NCI-H1105 (cell line): Measurements from ENCODE around the gene BEND7.
"Not testable (repeated sequence)": the region's sequence is repeated elsewhere in the genome, so short reads cannot be mapped to it uniquely, and the experiment has no call there.

Experiments used
- DNase-seq: peaks from one replicate; lab custom pipeline; 2025; lab: John Stamatoyannopoulos, UW

BEND7 gene

DNA sequence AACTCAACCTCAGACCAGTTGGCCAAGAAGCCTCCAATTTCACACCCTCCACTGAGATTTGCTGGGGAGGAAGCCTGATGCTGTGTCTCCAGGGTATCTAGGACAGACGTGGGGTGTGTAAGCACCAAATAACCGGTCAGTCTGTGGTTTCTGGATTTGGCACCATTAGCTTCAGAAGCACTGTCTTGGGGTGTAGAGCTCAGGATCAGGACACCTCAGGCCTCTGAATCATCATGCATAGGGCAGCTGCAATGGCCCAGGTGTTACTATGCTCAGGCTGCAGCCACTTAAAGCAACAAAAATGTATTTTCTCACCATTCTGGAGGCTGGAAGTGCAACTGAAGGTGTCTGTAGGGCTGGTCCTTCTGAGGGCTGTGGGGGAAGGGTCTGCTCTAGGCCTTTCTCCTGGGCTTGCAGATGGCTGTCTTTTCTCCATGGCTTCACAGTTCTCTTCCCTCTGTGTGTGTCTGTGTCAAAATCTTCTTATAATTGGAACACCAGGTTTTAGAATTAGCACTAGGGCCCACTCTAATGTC is 107.4 kb downstream of the BEND7 start:
- no peak for DNase-seq

DNA sequence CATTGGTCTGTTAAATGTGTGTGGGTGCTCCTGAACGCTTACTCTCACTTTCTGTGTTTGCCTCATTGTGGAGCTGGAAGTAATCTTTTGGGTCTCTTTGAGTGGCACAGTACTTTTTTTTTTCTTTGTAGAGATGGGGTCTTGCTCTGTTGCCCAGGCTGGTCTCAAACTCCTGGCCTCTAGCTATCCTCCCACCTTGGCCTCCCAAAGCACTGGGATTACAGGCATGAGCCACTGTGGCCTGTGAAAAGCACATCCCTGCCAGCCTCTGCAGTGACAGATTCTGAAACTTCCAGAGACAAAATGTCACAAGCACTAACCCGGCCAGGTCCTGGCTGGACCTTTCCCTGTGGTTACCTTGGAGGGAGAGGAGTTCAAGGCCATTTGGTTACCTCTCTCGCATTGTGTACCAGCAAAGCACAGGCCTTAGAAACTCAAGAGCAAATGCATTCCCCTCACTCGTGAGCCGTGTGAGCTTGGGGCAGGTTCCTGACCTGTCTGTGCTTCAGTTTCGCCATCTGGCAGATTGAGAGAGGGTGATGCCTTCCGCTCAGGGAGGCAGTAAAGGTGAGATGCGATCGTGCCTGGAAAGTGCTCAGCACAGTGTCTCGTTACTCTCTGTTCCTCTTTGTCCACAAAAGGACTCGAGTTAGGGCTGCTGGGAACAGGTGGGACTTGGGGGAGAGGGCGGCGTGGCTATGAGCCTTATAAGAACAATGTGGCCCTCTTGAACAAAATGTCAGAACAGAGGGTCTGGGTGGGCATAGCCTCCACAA is 108.1 kb downstream of the BEND7 start:
- DNase-seq: no peak

DNA sequence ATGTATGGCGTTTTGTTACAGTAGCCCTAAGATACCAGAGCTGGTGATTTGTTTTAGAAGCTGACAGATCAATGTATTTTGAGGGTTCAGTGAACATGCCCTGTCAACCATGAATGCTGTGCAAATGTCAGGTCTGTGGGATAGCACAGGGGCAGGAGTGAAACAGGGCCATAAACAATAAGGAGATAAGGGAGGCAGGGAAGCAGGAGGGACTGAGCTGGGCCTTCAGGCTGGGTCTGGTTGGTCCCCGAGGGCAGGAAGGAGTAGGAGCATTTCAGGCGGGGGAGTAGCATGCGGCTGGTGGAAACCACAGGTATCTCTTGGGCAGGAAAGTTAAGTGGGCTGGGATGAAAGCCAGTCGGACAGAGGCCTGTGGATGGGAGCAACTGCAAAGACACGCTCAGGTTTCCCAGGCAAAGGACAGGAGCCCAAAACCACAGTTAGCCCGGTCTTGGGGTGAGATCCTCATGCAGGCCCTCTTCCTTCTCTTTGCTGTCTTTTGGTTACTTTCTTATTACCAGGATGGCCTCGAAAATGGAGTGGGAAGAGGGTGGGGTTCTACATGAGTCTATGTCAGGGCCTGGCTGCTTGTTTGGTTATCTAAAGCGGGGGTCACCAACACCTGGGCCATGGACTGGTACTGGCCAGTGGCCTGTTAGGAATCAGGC is 111.2 kb downstream of the BEND7 start:
- DNase-seq: no peak

DNA sequence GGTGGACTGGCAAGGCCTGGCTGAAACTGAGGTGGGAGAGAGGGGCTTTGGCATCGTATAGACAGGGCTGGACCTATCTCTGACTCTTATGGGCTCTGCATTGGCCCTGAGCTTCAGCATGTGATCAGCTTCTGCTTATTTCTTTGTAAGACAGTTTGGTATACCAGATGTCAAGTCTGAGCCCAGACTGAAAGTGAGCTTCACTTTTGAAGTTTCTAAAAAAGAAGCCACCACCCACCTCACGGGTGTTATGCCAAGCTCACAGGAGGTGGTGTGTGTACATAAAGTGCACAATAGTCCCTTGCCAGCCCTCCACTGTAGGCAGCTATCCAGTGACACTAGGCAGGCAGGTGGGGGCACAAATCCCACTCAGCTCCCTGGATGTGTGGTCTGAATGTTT is 112.1 kb downstream of the BEND7 start:
- no peak for DNase-seq

DNA sequence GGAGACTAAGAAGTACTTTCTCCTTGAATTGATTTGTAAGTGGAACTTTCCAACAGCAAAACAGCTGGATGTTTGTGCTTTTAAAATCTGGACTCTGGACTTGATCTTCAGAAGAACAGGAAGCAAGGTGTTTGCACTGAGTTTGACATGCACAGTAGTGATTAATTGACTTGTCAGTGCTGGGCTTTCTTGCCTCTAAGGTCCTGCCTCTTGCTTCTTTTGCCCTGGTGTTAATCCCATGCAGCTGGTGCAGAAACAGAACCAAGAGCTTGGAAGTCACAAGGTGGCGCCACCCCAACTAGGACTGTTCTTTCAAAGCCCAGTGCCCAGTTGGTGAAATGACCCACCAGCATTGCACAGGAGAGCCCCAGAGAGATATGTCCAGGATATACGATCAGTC is 114.0 kb downstream of the BEND7 start:
- DNase-seq: no peak

DNA sequence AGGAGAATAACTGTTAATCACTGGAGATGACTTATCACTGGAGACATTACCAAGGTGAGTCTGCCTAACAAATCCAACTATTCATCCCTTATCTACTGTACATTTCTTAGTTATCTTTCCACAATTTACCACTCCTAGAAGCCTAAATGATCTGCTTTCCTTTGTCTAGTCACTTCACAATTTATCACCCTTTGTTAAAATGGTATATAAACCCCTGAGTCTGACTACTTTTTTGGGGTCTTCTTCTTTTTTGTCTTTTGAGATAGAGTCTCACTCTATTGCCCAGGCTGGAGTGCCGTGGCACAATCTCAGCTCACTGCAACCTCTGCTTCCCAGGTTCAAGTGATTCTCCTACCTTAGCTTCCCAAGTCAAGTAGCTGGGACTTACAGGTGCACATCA is 114.7 kb downstream of the BEND7 start:
- no peak for DNase-seq

DNA sequence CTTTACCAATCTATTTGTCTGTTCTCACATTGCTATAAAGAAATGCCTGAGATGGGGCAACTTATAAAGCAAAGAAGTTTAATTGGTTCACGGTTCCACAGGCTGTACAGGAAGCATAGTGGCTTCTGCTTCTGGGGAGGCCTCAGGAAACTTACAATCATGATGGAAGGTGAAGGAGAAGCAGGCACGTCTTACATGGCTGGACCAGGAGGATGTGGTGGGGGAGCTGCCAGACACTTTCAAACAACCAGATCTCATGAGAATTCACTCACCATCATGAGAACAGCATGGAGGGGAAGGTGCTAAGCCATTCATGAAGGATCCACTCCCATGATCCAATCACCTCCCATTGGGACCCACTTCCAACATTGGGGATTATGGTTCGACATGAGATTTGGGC is 115.9 kb downstream of the BEND7 start:
- DNase-seq: no peak

DNA sequence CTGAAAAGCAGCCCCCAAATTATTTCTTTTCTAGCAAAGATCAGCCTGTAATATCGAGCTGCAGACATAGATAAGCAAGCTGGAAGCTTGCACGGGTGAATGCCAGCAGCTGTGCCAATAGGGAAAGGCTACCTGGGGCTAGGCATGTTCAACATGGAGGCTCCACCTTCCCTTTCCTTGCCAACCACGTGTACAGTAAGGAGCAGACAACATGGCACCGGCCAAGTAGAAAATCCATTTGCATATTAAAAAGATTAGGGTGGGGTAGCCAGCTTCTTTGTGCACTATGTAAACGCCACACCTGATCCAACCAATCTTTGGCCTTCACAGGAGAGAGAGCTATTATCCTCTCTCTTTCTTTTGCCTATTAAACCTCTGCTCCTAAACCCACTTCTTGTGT is 124.0 kb downstream of the BEND7 start:
- DNase-seq: no peak

DNA sequence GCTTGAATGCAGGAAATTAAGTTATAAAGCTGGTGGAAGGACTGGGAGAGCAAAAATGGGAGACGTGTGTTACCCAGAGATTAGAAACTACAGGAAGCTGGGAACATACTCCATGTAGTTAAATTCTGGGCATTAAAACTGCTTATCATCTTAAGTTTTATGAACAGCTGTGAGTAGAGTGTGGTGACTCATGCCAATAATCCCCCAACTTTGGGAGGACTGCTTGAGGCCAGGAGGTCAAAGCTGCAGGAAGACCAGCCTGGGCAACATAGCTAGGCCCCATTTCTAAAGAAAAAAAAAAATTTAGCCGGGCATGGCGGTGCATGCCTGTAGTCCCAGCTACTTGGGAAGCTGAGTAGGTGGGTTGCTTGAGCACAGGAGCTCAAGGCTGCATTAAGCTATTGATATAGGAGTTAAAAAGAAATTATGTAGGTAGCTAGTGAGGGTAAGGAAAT is 124.5 kb downstream of the BEND7 start:
- DNase-seq: no peak

DNA sequence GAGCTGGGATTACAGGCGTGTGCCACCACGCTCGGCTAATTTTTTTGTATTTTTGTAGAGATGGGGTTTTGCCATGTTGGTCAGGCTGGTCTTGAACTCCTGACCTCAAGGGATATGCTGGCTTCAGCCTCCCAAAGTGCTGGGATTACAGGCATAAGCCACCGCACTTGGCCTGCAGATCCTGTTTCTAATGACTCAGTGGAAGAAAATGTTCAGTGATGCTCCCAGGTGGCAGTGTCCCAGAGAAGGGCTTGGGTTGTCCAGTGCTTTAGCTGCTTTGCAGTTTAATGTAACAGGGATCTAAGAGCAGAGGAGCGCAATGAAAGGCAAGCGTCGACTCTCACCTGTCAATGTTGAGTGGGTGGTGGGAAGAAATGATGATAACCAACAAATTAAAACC is 125.4 kb downstream of the BEND7 start:
- not testable (repeated sequence) for DNase-seq

DNA sequence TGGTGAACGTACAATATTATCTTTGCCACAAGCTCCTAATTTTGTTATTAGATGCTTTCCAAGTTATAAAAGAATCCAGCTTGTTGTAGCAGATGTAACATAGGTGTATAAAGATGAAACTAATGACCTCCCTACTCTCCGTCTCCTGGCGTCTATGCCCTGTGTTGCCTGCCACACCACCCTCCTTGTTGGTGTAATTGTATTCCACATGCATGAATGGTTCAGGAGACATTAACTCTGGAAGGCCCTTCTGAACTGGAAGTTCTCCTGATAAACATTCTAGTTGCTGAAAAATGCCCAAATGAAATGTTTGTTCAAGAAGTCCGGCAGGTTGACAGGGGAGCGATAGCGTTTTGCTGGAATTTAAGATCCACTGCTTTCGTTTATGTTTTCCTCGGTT is 126.8 kb downstream of the BEND7 start:
- DNase-seq: no peak

DNA sequence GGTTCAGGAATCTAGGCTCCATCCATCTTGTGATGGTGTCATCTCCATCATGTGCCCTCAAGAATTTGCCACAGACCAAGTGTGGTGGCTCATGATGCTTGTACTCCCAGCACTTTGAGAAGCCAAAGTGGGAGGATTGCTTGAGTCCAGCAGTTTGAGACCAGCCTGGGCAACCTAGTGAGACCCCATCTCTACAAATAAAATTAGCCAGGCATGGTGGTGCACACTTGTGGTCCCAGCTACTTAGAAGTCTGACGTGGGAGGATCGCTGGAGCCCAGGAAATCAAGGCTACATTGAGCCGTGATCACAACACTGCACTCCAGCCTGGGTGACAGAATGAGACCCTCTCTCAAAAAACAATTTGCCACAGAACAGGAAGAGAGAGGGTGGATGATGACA is 127.7 kb downstream of the BEND7 start:
- no peak for DNase-seq

DNA sequence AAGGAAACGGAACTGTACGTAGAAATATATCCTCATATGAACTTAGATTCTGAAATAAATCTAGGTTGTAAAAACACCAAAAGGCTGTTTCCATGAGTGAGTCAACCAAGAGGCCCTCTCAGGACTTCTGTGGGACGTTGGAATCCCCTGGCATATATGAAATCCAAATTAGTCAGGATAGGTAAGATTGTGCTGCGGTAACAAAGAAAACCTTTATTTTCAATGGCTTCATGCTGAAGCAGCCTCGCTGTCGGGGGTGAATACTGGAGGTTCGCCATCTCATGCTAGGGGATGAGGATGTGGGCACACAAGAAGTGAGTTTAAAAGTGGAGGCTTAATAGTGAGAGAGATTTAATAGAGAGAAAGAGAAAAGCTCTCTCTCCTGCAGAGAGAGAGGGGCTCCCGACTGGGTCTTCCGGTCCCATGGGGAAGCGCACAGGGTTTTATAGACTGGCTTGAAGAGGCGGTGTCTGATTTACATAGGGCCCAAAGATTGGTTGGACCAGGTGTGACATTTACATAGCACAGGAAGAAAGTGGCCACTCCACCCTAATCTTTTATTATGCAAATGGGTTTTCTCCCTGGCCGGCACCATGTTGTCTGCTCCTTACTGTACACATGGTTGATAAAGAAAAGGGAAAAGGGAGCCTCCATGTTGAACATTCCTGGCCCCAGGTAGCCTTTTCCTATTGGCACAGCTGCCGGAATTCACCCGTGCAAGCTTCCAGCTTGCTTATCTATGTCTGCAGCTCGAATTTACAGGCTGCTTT is 128.4 kb downstream of the BEND7 start:
- DNase-seq: no peak

DNA sequence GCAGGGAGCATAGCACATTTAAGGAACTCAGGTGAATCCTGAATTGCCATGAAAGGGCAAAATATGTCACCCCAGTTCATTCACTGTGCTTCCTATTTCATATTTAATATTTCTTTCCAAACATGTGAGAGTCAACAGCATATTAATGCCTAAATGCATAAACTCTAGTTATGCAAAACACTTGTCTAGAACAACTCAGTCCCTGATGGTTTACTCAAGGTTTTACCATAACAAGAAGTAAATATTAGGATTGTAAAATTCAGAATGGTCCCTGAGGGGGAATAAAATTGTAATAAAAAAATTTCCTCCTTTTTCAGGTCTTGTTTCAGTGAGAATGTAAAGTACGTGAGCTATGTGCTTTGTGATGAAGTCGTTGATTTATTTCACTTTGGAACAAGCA is 129.1 kb downstream of the BEND7 start:
- DNase-seq: no peak

DNA sequence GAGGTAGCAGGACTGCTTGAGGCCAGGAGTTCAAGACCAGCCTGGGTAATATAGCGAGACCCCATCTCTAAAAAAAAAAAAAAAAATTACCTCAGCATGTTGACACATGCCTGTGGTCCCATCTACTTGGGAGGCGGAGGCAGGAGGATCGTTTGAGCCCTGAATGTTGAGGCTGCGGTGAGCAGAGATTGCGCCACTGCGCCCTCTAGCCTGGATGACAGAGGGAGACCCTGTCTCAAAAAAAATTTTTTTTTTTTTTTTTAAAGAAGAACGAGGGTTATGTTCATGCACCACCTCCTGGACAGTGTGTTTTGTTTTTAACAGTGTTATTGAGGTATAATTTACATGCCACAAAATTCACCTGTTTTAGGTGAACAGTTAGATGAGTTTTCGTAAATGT is 129.6 kb downstream of the BEND7 start:
- DNase-seq: no peak

DNA sequence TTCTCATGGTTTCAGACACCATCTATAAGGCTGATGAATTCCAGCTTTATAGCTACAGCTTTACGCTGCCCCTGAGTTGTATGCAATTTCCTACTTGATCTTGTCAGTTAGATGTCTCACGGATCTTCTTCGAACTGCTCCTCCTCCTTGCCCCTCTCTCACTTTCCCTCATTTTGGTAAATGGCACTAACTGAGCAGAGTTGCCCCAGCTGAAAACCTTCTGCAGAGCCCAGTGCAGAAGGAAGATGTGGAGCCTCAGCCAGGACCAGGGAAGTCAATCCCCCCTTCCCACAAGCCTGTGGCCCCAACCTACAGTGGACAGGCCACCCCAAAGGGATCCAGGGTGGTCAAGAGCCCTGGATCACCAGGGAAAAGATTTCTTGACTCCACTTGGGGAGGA is 131.8 kb downstream of the BEND7 start:
- DNase-seq: no peak

DNA sequence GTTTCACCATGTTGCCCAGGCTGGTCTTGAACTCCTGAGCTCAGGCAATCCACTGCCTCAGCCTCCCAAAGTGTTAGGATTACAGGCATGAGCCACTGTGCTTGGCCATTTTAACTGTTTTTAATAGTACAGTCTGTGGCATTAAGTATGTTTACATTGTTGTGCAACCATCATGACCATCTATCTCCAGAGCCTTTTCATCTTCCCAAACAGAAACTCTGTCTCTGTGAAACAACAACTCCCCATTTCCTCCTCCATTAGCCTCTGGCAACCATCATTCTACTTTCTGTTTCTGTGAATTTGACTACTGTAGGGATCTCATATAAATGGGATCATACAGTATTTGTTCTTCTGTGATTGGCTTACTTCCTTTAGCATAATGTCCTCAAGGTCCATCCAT is 132.4 kb downstream of the BEND7 start:
- no peak for DNase-seq

DNA sequence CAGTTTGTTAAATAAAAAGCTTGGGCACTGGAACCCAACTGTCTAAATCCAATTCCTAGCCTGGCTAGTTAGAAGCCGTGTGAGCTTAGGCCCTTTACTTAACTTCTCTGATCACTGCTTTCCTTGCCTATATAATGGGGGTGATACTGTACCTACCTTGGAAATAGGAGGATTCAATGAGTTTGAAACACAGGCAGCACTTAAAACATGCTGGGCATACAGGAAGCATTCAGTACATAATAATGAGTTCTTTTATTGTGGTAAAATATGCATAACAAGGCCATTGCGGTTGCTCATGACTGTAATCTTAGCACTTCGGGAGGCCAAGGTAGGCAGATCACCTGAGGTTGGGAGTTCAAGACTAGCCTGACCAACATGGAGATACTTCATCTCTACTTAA is 133.3 kb downstream of the BEND7 start:
- DNase-seq: no peak

DNA sequence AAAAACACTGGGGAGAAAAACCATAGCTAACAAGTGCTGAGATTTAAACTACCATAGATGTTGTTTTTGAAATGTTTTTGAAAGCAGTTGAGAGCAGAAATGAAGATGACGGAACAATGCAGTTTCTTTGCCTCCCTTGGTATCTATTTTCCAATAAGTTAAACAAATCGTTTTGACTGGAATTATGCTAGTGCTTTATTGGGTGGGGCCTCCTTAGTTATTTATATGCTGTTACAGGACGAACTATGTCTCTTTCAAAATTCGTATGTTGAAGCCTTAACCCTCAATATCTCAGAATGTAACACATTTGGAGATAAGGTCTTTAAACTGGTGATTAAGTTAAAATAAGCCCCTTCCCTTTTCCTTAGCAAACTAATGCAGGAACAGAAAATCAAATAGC is 135.2 kb downstream of the BEND7 start:
- DNase-seq: no peak

DNA sequence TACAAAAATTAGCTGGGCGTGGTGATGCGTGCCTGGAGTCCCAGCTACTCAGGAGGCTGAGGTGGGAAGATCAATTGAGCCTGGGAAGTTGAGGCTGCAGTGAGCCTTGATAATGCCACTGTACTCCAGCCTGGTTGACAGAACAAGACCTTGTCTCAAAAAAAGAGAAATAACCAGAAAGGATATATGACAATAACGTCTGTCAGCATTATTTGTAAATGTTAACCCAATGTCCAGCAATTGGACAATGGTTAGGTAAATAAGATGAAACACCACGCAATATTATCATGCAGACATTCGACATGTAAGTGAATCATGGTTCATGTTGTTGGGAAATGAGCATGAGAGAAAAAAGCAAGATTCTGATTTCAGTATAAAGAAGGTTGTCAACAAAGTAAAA is 136.1 kb downstream of the BEND7 start:
- no peak for DNase-seq
